Effector memory CD4-positive, alpha-beta T cell (primary cell): ENCODE results near the gene EFNA2.

Experiments used
- DNase-seq, 3 donors: peaks; one replicate each; pipeline ENCODE4 v3.0.0-alpha.2; 2020
- H3K27ac ChIP-seq: 2 replicates; pipeline ENCODE4 v1.7.0; 2013; ENCODE audit warnings: mild to moderate bottlenecking, low read length, moderate library complexity; ENCODE audit not compliant: insufficient read depth, poor library complexity, severe bottlenecking
- H3K27me3 ChIP-seq: replicated peaks from 2 replicates; pipeline ENCODE4 v1.7.0; 2013; ENCODE audit warnings: mild to moderate bottlenecking, low read length; ENCODE audit not compliant: insufficient read depth, control insufficient read depth, poor library complexity, severe bottlenecking
- H3K36me3 ChIP-seq: 2 replicates; pipeline ENCODE4 v1.7.0; 2013; ENCODE audit warnings: mild to moderate bottlenecking, low read length, moderate library complexity; ENCODE audit not compliant: control insufficient read depth, insufficient read depth
- H3K4me1 ChIP-seq: 2 replicates; pipeline ENCODE4 v1.7.0; 2013; ENCODE audit warnings: low read length, mild to moderate bottlenecking; ENCODE audit not compliant: control insufficient read depth, insufficient read depth, poor library complexity, severe bottlenecking
- H3K4me3 ChIP-seq: 2 replicates; pipeline ENCODE4 v1.7.0; 2013; ENCODE audit warnings: low read length, low read depth, mild to moderate bottlenecking; ENCODE audit not compliant: insufficient read depth, poor library complexity, severe bottlenecking
- H3K9me3 ChIP-seq: 2 replicates; pipeline ENCODE4 v1.7.0; 2013; ENCODE audit warnings: mild to moderate bottlenecking, low read length, moderate library complexity; ENCODE audit not compliant: control insufficient read depth

Gene EFNA2

DNA sequence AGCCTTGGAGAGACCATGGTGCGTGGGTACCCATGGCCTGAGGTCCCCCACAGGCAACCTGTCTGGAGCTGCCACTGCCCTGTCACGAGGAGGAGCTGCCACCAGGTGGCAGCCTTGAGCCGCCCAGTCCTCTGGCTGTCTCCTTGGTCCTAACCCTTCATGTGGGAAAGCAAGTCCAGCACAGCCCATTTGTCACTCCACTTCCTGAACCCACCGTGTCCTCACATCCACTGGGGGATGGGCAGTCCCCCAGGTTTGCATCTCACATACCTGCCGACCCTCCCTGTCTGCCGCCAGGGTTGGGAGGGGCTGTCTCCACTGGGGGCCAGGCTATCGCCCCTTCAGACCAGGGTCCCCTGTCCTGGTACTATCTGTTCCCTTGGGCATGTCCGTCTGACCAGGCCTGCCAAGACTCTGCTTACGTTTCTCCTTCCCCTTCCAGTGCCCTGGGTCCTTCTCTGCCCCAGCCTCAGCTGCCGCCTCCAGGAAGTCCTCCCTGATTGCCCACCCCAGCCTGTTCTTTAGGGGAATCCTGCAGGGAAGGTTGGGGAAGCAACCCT is 5.8 kb upstream of the EFNA2 start:
- peaks cover 16% of the 10 kb centered on the region for H3K27me3 ChIP-seq
- DNase-seq = peak; percentile 51 to 65 (median 63)

DNA sequence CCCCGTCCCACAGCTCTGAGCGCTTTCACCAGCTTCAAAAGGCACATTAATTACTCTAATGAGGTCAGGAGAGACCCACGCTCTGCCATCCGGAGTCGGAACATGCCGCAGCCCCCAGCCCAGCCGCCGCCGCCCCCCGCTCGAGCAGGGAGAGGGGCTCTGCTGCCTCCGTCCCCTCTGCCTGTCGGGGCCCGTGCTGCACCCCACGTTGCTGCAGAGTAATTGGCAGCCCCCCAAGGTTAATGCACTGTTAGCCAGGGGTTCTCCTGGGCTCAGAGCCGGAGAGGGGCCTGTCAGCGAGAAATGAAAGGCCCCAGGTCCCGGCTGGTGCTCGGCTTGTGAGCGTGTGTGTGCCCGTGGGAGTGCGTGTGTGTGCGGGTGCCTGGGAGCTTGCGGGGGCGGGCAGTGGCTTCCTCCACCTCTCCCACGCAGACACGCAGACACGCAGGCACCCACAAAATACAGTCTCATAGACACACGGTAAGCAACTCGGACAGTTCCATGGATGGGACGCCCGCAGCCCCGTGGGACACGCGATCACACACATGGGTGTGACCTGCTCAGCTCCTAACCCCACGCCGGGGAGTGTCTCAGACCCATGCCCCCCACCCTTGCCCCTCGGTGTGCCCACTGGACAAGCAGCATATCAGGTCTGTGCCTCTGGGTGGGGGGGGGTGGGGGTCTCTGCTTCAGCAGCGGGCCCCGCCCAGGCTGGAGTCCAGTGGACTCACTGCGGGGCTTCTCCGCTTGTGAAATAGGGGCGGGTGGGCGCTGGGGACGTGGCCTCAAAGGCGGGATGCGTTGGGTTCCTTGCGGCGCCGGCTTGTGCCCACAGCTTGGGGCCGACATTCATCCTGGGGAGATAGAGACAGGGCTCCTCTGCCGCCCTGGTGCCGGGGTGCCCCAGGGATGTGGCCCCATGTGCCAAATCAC is 4.8 kb upstream of the EFNA2 start:
- Histone ChIP-seq H3K27me3 (peaks cover 22% of the 10 kb centered on the region), H3K4me1 (peaks cover 12% of the 10 kb centered on the region), H3K27ac (no peak overlapping the region), H3K36me3 (peaks cover 25% of the 10 kb centered on the region), H3K4me3 (no peak overlapping the region), H3K9me3 (no peaks in the 10 kb centered on the region)
- DNase-seq = no peak

More for the DNA sequence above, 5.8 kb upstream of the EFNA2 start:
- no peak overlapping the region for H3K27ac ChIP-seq
- H3K36me3 ChIP-seq = peaks cover 27% of the 10 kb centered on the region
- no peaks in the 10 kb centered on the region for H3K9me3 ChIP-seq
- no peak overlapping the region for H3K4me3 ChIP-seq
- H3K4me1 ChIP-seq = peaks cover 15% of the 10 kb centered on the region

DNA sequence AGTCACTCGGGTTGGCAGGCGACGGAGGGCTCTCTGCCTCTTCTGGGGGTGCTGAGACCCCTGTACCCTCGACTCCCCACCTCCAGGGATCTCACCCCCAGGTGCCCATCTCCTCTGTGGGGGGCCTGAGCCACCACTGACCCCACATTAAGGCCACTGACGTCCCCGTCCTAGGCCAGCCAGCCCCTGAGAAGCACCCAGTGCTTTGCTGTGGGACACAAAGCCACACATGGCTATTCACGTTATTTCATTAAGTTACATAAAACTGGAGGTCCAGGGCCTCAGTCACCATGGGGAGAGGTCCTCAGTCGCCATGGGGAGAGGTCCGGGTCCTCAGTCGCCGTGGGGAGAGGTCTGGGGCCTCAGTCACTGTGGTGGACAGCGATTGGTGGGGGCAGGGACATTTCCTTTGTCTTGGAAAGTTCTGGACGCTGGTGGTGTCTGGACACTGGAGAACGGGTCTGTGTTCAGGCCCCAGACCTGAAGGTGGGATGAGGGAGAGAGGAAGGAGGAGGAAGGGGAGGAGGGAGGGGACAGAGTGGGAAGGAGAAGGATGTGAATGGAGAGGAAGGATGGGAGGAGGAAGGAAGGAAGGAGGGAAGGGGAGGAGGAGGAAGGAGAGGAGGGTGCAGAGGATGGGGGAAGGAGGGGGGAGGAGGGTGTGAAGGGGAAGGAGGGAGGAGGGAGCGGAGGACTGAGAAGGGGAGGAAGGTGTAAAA is 3.9 kb upstream of the EFNA2 start:
- Histone ChIP-seq H3K9me3 (no peaks in the 10 kb centered on the region), H3K27ac (no peak overlapping the region), H3K27me3 (peaks cover 27% of the 10 kb centered on the region), H3K36me3 (peaks cover 25% of the 10 kb centered on the region), H3K4me1 (peaks cover 4% of the 10 kb centered on the region), H3K4me3 (no peak overlapping the region)
- no peak for DNase-seq

DNA sequence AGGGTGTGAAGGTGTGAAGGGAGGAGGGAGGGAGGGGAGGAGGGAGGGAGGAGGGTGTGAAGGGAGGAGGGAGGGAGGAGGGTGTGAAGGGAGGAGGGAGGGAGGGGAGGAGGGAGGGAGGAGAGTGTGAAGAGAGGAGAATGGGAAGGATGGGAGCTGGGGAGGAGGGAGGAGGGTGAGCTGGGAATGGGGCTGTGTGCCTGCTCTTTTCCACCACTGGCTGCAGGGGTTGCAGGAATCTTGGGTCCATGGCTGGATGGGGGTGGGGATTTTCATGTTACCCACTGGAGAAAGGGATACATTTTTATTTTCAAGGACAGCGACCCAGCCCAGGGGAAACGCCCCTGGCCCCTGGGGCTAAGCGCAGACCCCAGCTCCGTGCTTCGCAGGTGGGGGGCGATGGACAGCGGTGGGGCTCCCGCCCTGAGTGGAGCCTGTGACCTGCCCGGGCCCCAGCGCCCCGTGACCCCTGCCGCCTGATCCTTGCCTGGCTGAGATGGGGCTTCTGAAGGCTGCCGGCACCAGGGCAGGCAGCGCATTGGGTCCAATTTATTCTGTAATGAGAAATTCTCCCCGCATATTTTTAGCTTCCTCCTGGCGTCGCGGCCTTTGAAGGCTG is 3.0 kb upstream of the EFNA2 start:
- H3K27ac ChIP-seq = no peak overlapping the region
- H3K4me3 ChIP-seq = no peak overlapping the region
- no peaks in the 10 kb centered on the region for H3K4me1 ChIP-seq
- peaks cover 37% of the 10 kb centered on the region for H3K27me3 ChIP-seq
- peaks cover 17% of the 10 kb centered on the region for H3K36me3 ChIP-seq
- no peak for DNase-seq
- no peaks in the 10 kb centered on the region for H3K9me3 ChIP-seq

DNA sequence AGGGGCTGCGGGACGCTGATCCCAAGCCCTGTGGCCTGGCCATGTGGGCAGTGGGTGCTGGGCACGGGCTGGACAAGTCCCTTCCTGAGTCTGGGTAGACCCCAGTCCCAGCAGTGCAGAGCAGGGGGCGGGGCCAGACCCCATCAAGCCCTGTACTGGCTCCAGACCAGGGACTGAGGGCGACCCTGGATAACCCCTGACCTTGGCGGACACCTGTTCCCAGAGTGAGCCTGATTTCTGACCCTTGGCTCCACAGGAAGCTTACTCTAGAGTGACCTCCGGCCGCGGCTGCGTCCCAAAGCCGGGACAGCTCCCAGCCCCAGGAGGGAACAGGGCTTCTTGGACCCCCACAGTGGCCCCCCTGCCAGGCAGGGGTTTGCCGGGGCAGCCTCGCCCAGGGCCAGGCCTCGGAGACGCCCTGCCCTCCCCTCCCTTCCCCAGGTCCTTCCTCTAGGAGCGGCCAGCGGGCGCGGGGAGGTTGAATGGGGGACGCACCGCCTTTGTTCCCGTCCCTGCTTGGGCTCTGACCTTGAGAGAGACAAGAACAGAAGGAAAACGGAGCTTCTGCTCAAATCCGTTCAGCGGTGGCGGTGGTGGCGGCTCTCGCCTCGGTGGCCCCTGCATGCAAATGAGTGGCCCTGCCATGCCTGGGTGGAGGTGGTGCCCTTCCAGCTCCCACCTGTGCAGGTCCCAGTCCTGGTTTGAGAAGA is 2.3 kb upstream of the EFNA2 start:
- Histone ChIP-seq H3K36me3 (peaks cover 11% of the 10 kb centered on the region), H3K9me3 (no peaks in the 10 kb centered on the region), H3K4me1 (no peaks in the 10 kb centered on the region), H3K27me3 (peaks cover 44% of the 10 kb centered on the region), H3K27ac (no peak overlapping the region), H3K4me3 (no peak overlapping the region)
- DNase-seq = no peak

DNA sequence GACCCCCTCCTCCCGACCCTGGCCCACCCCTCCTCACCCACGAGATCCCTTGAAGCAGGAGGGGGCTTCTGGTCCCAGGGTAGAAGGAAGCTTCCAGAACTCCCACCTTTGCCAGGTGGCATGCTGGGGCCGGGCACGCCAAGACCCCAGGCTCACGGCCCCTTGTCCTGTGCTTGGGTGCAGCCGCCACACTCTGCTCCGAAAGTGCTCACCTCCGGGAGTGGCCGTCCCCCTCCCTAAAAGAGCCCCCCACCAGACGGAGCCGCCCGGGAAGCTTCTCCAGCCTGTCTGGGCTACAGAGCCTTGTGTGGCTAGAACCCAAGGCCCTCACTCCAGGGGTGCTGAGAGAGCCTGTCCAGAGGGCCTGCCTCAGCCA is 1.8 kb upstream of the EFNA2 start:
- H3K36me3 ChIP-seq = peaks cover 7% of the 10 kb centered on the region

DNA sequence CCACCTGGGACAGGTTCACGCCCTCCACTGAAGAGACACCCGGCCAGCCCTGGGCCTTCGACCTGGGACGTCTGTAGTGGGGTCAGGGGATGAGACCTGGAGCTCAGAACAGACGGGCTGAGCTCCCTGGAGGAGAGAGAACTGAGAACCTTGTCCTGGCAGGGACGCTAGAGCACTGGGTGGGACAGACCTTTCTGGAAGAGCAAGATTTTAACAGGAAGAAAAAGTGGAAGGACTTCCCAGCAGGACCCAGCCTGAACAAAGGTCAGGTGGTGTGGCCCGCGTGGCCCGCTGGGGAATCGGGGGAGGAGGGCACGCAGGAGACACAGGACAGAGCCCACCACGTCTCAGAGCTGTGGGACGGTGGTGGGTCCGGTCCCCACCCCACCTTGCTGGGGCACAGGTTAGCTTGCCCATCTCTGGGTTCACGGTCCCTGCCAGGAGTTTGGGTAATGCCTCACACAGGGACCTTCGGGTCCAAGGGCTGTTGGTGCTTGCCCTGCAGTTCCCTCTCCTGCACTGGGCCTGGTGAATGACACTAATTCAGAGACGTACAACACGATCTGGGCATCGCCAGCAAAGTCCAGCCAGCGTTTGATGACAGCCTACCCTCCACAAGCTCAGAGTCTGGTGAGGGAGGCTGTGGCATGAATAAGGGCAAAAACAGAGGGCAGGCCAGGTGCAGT is 1.2 kb upstream of the EFNA2 start:
- DNase-seq = no peak
- Histone ChIP-seq H3K27ac (no peak overlapping the region), H3K4me1 (no peaks in the 10 kb centered on the region), H3K4me3 (no peak overlapping the region), H3K9me3 (no peaks in the 10 kb centered on the region), H3K27me3 (peaks cover 44% of the 10 kb centered on the region), H3K36me3 (peaks cover 2% of the 10 kb centered on the region)

More for the DNA sequence above, 1.8 kb upstream of the EFNA2 start:
- Histone ChIP-seq H3K4me1 (no peaks in the 10 kb centered on the region), H3K27me3 (peaks cover 44% of the 10 kb centered on the region), H3K4me3 (no peak overlapping the region), H3K27ac (no peak overlapping the region), H3K9me3 (no peaks in the 10 kb centered on the region)
- DNase-seq = no peak

DNA sequence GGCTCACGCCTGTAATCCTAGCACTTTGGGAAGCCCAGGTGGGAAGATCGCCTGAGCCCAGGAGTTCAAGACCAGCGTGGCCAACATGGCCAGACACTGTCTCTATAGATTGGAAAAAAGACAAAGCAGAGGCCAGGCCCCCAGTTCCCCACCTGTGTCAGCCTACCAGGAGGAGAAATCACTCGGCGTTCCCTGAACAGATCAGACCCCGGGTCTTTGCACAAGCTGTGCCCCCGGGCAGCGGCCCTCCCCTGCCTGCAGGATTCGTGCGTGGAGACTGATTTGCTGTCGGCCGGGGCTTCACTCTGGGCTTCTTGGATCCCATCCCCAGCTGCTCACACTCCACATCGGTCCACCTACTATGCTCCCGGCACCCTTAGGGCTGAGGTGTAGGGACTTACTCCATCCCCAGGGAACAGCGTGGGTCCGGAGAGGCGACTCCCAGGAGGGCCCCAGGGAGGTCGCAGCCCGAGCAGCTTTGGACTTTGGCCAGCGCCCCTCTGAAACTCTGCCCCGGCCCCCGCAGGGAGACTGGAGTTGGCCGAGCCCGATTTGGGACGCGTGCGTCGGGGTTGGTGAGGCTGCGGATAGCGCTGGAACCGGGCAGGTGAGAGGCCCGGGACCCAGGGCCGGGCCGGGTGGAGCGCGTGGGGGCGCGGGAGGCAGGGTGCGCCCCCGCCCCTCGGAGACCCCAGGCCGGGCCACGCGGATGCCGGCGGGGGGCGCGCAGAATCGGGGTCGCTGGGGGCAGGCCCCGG is 515 bp upstream of the EFNA2 start:
- H3K4me1 ChIP-seq = no peaks in the 10 kb centered on the region
- H3K27ac ChIP-seq = no peak overlapping the region
- H3K27me3 ChIP-seq = peaks cover 44% of the 10 kb centered on the region
- no peaks in the 10 kb centered on the region for H3K9me3 ChIP-seq
- DNase-seq = no peak
- H3K36me3 ChIP-seq = no peaks in the 10 kb centered on the region
- H3K4me3 ChIP-seq = no peak overlapping the region
